ENCODE measurements around the gene ADAM8. TPM values are rescaled to one million over a fixed set of nuclear protein-coding genes. Genes with fewer than 3 reads are reported as not detected.
A peak's percentile ranks its signal among the peaks of the same experiment; 100 is the strongest.

ADAM8 gene
- total and polyA plus RNA-seq, 2 of the 4 experiments (the other 2 are of a cell fraction): under 0.01 to 0.74 TPM

DNA sequence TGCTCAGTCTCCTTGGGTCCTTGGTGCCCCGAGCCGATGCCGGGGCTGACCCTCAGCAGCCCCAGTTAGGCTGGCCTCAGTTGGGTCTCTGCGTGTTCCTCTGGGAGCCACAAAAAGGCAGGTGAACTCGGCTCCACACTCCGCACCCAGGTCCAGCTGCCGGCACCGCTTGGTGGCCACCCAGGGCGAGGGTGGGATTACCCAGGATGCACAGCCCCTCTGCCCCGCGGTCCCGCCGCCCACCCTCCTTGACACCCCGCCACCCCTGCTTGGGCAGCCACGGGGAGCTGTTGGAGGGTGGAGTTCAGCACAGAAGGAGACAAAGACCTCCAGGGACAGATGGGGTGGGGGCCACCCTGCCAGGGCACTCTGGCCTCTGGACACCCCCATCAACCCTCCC lies 21.3 kb downstream of the ADAM8 start:
- Histone ChIP-seq H2BK15ac (ENCODE audit: low read depth, low read length) (no peak overlapping the region), H3K36me3 (ENCODE audit: control insufficient read depth, insufficient read depth, low read length) (no peaks in the 10 kb centered on the region), H3K4me3 (ENCODE audit: insufficient read depth, low read depth, low read length) (no peak overlapping the region), H2AK5ac (ENCODE audit: low read depth, low read length) (no peak overlapping the region), H3K27ac (ENCODE audit: insufficient read depth, low read length) (no peak overlapping the region), H3K9me1 (ENCODE audit: insufficient read depth, low read length) (peaks cover 9% of the 10 kb centered on the region), H2BK120ac (ENCODE audit: low read depth, low read length) (no peak overlapping the region), H2AFZ (replicated peaks; ENCODE audit: low read length, poor library complexity) (no peak overlapping the region), H4K20me1 (ENCODE audit: insufficient read depth, low read length) (no peaks in the 10 kb centered on the region), H3K27me3 (ENCODE audit: control insufficient read depth, insufficient read depth, low read length) (peaks cover 2% of the 10 kb centered on the region), H3K9ac (ENCODE audit: low read depth, low read length) (no peak overlapping the region), H3K56ac (ENCODE audit: extremely low read depth, insufficient read depth, low read length) (no peak overlapping the region), H2BK20ac (ENCODE audit: low read depth, low read length) (no peak overlapping the region), H4K91ac (ENCODE audit: insufficient read depth, low read depth, low read length) (no peak overlapping the region), H3K4ac (ENCODE audit: low read depth, low read length) (no peak overlapping the region; the same call in 1 of the 2 replicates), H3K79me1 (ENCODE audit: low read depth in 1 of 2, low read length in 2 of 2) (no peaks in the 10 kb centered on the region), H3K4me1 (ENCODE audit: control insufficient read depth, insufficient read depth, low read length) (peaks cover 17% of the 10 kb centered on the region), H2AK9ac (replicated peaks; ENCODE audit: low read depth, low read length, poor library complexity) (peak overlapping the region; percentile 7), H4K8ac (ENCODE audit: low read depth in 2 of 2, low read length in 2 of 2) (no peak overlapping the region), H2BK5ac (ENCODE audit: low read depth, low read length, poor library complexity, severe bottlenecking) (no peak overlapping the region), H3K18ac (ENCODE audit: low read depth, low read length) (no peak overlapping the region), H3K4me2 (ENCODE audit: low read depth, low read length) (no peak overlapping the region), H3K23ac (ENCODE audit: low read depth, low read length) (no peak overlapping the region), H4K5ac (ENCODE audit: low read depth, low read length) (no peak overlapping the region), H3K14ac (replicated peaks; ENCODE audit: low read depth, low read length) (no peak overlapping the region), H3K9me3 (ENCODE audit: control insufficient read depth, insufficient read depth, low read length) (no peaks in the 10 kb centered on the region)
- in situ Hi-C loops (cut with MboI; ENCODE audit: low sequenced_read_pairs) (loop anchor here (25.0 kb wide), 1 partner anchor 593 kb away; no protein-coding TSS in a partner anchor), intact Hi-C loops (cut with micrococcal nuclease) (loop anchor here (5.0 kb wide), 1 partner anchor 108 kb away; no protein-coding TSS in a partner anchor), dilution Hi-C loops (cut with HindIII; ENCODE audit: low sequenced_read_pairs, unreplicated experiment) (no loop called here)
- DNase-seq (no peak), ATAC-seq (ENCODE audit: low read depth) (no peak)
- CTCF ChIA-PET: no interaction called here
- POLR2A ChIA-PET (ENCODE audit: unreplicated experiment): no interaction called here
- BruUV-seq (replicated peaks): no TSS peak
- no peak for TF ChIP-seq MXI1 (IDR thresholded peaks at IDR 0.05; ENCODE audit: borderline replicate concordance, low read depth, low read length)
- no peak for TF ChIP-seq CTCF (conservative IDR thresholded peaks at IDR 0.05; ENCODE audit: low read depth, low read length)
- no peak for TF ChIP-seq NFE2L2 (IDR thresholded peaks at IDR 0.05; ENCODE audit: low read depth, low read length)
- no peak for TF ChIP-seq CEBPB (IDR thresholded peaks at IDR 0.05; ENCODE audit: low read depth, low read length)
- TF ChIP-seq RCOR1 (IDR thresholded peaks at IDR 0.05; ENCODE audit: insufficient replicate concordance, low read length): no peak
- TF ChIP-seq, protein P1, sequence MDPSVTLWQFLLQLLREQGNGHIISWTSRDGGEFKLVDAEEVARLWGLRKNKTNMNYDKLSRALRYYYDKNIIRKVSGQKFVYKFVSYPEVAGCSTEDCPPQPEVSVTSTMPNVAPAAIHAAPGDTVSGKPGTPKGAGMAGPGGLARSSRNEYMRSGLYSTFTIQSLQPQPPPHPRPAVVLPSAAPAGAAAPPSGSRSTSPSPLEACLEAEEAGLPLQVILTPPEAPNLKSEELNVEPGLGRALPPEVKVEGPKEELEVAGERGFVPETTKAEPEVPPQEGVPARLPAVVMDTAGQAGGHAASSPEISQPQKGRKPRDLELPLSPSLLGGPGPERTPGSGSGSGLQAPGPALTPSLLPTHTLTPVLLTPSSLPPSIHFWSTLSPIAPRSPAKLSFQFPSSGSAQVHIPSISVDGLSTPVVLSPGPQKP (IDR thresholded peaks at IDR 0.05; ENCODE audit: borderline replicate concordance, low read depth, low read length): no peak
- TF ChIP-seq RAD21 (IDR thresholded peaks at IDR 0.05; ENCODE audit: low read length): no peak
- TF ChIP-seq, protein P2, sequence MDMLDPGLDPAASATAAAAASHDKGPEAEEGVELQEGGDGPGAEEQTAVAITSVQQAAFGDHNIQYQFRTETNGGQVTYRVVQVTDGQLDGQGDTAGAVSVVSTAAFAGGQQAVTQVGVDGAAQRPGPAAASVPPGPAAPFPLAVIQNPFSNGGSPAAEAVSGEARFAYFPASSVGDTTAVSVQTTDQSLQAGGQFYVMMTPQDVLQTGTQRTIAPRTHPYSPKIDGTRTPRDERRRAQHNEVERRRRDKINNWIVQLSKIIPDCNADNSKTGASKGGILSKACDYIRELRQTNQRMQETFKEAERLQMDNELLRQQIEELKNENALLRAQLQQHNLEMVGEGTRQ (IDR thresholded peaks at IDR 0.05; ENCODE audit: low read depth, low read length): no peak
- no peak for TF ChIP-seq FOS (IDR thresholded peaks at IDR 0.05; ENCODE audit: low read depth, low read length)
- no peak for TF ChIP-seq CHD1 (IDR thresholded peaks at IDR 0.05; ENCODE audit: low read depth, low read length)
- TF ChIP-seq POLR2A (IDR thresholded peaks at IDR 0.05; ENCODE audit: low read depth, low read length): no peak
- no peak for TF ChIP-seq BHLHE40 (IDR thresholded peaks at IDR 0.05; ENCODE audit: low read depth, low read length)
- no peak for TF ChIP-seq MAFK (IDR thresholded peaks at IDR 0.05; ENCODE audit: low read depth, low read length)
- TF ChIP-seq RFX5 (IDR thresholded peaks at IDR 0.05; ENCODE audit: low read depth, low read length): no peak
- no peak for TF ChIP-seq SMC3 (IDR thresholded peaks at IDR 0.05; ENCODE audit: low read depth, low read length)
- no peak for TF ChIP-seq MAZ (IDR thresholded peaks at IDR 0.05; ENCODE audit: borderline replicate concordance, low read depth, low read length)
- WGBS, 2 experiments (ENCODE audit: extremely low coverage in 2 of 2, insufficient read length in 1 of 2): 88% methylated on average over 4 of the region's 15 CpGs; no CpG with 5 or more reads in 1 of the 2 experiments
